Upper lobe of right lung (tissue), 1 donor: Measurements from ENCODE around the gene ADCY7. TPM values are rescaled to one million over a fixed set of nuclear protein-coding genes. Genes with fewer than 3 reads are reported as not detected.

Experiments
- ATAC-seq: fragments of 200-7000 bp; cut with Tn5 transposase; one replicate; pipeline ENCODE4 v1.9.1; 2020; ENCODE audit warnings: mild to moderate bottlenecking, moderate library complexity
- DNase-seq: peaks from one replicate; pipeline ENCODE4 v3.0.0-alpha.2; 2020
- H3K27ac ChIP-seq: fragments of 200-600 bp; one replicate; pipeline ENCODE4 v1.8.0; 2022
- H3K27me3 ChIP-seq: fragments of 200-600 bp; one replicate; pipeline ENCODE4 v1.8.0; 2022; ENCODE audit warnings: mild to moderate bottlenecking
- H3K36me3 ChIP-seq: fragments of 200-600 bp; one replicate; pipeline ENCODE4 v1.8.0; 2022
- H3K4me1 ChIP-seq: fragments of 200-600 bp; one replicate; pipeline ENCODE4 v1.8.0; 2022
- H3K4me3 ChIP-seq: fragments of 200-600 bp; one replicate; pipeline ENCODE4 v1.8.0; 2022; ENCODE audit warnings: mild to moderate bottlenecking
- H3K9me3 ChIP-seq: fragments of 200-600 bp; one replicate; pipeline ENCODE4 v1.8.0; 2022
- CTCF ChIP-seq: fragments of 200-600 bp; IDR thresholded peaks from one replicate; pipeline ENCODE4 v1.8.0; 2022; ENCODE audit warnings: antibody characterized with exemption
- intact Hi-C: fragments of 100-400 bp; cut with DNase I; formaldehyde crosslinking; loops from one replicate; pipeline ENCODE4 v1.11.0; 2022
- total RNA-seq: library from RNA; stranded (reverse); fragmentation: NEBNext Ultra II Directional; extraction: Animal tissue kit (Norgen Biotek cat#: 25700); gene quantifications from one replicate; pipeline ENCODE4 v1.2.1, GENCODE V29; 2021
- donor health status: DM: no; HTN: yes; CAD: no; lungs with severe emphysema.

Gene ADCY7
- total RNA-seq, 1 donor from 2014 or later, result 88.1 TPM

DNA sequence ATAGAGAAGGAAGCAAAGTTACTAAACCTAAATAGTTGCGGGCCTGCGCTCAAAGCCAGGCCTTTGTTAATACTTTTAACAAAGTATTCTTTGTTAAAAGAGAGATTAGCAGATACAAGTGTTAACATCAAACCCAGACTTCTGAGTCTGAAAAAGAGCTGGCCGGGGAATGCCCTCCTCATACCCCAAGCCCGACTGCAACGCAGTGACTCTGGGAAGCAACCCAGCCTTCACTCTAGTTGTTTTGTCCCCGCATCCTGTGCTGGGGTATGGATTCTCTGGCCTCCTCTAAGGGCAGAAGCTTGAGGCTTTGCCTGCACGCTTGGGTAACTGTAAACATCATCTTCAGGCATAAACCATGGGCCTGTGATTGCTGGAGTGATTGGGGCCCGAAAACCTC lies 48.3 kb downstream of the ADCY7 start:
- intact Hi-C loops, result no loop called here
- Histone ChIP-seq H3K27me3 (no peaks in the 10 kb centered on the region), H3K4me1 (peaks cover 3% of the 10 kb centered on the region), H3K4me3 (no peak overlapping the region), H3K36me3 (peaks cover 86% of the 10 kb centered on the region), H3K9me3 (no peaks in the 10 kb centered on the region), H3K27ac (no peak overlapping the region)
- DNase-seq (no peak), ATAC-seq (no peak)
- no peak for TF ChIP-seq CTCF

- no peak for DNase-seq
- no peaks in the 10 kb centered on the region for H3K9me3 ChIP-seq
- TF ChIP-seq CTCF, result no peak
- ATAC-seq, result no peak
- peaks cover 3% of the 10 kb centered on the region for H3K4me1 ChIP-seq
- H3K27ac ChIP-seq, result no peak overlapping the region
- no peaks in the 10 kb centered on the region for H3K27me3 ChIP-seq
- H3K4me3 ChIP-seq, result no peak overlapping the region
- intact Hi-C loops, result no loop called here
- H3K36me3 ChIP-seq, result peaks cover 90% of the 10 kb centered on the region
These were observed 49.1 kb downstream of the ADCY7 start for GRCh38 chr16:50315346-50315997.

DNA sequence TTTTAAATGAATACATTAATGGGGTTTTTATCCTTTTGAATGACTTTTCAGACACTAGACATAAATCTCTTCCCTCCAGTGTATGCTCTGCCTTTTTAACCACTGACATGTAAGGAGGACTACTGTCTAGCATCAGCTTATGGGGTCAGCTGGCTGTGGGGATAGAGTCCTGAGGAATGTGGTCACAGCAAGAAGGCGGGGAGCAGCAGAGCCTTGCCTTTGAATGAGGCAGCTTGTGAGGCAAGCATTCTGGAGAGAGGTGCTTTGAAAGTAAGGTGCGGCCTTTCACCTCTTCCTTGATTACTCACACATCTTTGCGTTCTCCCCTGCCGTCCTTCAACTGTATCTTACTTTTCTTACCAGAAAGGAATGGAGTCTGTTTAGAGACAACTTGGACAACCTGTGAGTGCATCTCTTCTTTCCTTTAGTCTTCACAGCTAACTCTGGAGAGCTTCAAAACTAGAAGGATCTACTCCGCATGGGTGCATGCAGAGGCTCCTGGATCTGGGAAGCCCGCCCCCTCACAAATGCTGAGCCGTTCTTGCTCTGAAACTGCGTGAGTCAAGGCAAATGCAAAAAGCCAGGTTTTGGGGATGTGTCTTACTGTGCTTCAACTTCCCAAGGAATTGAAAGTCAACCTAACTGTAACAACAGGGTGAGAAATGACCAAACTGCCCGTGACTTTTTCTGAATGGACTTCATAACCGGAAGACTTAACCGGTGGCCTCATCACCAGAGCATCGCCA lies 49.9 kb downstream of the ADCY7 start:
- ATAC-seq, result no peak
- Histone ChIP-seq H3K9me3 (no peaks in the 10 kb centered on the region), H3K4me1 (peaks cover 3% of the 10 kb centered on the region), H3K4me3 (no peak overlapping the region), H3K36me3 (peaks cover 95% of the 10 kb centered on the region), H3K27ac (no peak overlapping the region), H3K27me3 (no peaks in the 10 kb centered on the region)
- no peak for DNase-seq
- no peak for TF ChIP-seq CTCF
- intact Hi-C loops, result no loop called here

DNA sequence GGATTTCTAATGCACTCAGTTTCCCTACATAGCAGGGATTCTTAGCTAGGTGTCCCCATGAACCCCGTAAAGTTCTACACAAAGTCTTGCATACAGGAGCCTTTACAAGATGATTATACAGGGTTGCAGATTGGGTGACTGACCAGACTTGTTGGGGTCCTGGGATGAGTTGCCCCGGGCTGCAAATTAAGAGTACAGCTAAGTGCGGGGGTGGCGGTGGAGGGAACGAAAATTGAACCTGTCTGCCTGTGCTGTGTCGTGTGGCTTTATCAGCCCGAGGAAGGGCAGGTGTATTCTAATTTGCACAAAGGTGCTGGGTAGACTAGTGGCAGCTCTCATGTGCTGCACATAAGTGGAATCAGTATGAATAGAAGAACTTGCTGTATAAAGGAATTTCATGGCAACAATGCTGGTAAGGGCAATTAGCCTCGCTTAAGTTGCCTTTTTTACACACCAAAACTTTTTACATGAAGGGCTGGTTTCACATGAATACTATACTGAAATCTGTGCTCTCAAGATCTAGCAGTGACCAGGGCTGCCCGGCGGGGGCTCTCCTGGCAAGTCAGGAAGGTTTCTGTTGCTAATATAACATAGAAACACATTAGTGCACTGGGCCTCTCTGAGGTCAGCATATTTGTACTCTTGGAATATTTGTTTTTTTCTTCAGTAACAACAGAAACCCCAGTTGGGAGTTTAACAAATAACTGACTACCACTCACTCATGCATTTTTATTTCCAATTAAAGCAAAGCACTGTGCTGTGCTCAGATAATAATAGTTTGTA lies 50.7 kb downstream of the ADCY7 start:
- Histone ChIP-seq H3K4me1 (peaks cover 3% of the 10 kb centered on the region), H3K36me3 (peaks cover 96% of the 10 kb centered on the region)
- DNase-seq, result no peak

More for the DNA sequence above, 50.7 kb downstream of the ADCY7 start:
- no peaks in the 10 kb centered on the region for H3K9me3 ChIP-seq
- H3K4me3 ChIP-seq, result no peak overlapping the region
- TF ChIP-seq CTCF, result no peak
- no peak for ATAC-seq
- intact Hi-C loops, result no loop called here
- H3K27me3 ChIP-seq, result no peaks in the 10 kb centered on the region
- H3K27ac ChIP-seq, result no peak overlapping the region
